ENCODE results near the gene MSANTD7.

Gene MSANTD7

DNA sequence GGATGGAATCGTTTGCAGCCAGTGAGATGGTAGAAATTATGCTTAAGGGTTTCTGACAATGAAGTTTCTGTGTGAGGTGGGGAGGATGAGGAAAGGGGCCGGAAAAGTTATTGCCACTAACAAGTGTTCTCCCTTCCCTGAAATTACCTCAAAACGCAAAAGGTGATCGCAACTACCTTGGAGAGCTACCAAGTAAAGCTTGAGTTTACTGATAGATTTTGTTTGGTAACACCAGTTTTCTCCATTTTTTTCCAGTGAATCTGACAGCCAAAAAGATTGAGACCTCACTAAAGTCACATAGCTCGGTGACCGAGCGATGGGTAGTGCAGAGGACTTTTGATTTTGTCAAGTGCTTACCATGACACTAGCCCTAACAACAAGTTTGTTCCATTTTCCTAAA lies 42.1 kb downstream of the MSANTD7 start:
- DNase-seq, result peak; percentile 19

DNA sequence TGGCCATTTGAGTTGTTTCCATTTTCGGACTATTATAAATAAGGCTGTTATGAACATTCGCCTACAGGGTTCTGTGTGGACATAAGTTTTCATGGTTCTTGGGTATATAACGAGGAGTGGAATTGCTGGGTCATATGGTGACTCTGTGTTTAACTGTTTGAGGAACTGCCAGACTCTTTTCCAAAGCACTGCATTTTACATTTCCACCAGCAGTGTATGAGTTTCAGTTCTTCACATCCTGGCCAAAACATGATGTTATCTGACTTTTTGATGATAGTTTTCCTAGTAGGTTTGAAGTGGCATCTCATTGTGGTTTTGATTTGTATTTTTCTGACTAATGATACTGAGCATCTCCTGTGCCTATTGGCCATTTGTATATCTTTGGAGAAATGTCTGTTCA lies 46.0 kb downstream of the MSANTD7 start:
- no peak for DNase-seq

Data from right kidney (tissue), 1 donor.